Type B pancreatic cell (in vitro differentiated cells): Measurements from ENCODE around the gene TRPC3. TPM values are rescaled to one million over a fixed set of nuclear protein-coding genes. Genes with fewer than 3 reads are reported as not detected.

Experiments used
- DNase-seq: peaks from one replicate; pipeline ENCODE4 v3.0.0; 2021; ENCODE audit warnings: mixed read lengths; ENCODE audit not compliant: unreplicated experiment; ENCODE audit errors: extremely low spot score
- H3K27ac Mint-ChIP-seq: 2 replicates; pipeline ENCODE4 v1.8.0; 2021; ENCODE audit warnings: mild to moderate bottlenecking, mixed read lengths
- H3K27me3 Mint-ChIP-seq: 2 replicates; pipeline ENCODE4 v1.8.0; 2021; ENCODE audit warnings: mixed read lengths
- H3K36me3 Mint-ChIP-seq: 2 replicates; pipeline ENCODE4 v1.8.0; 2021; ENCODE audit warnings: mixed read lengths
- H3K4me1 Mint-ChIP-seq: one replicate; pipeline ENCODE4 v1.8.0; 2021; ENCODE audit warnings: mixed read lengths; ENCODE audit not compliant: unreplicated experiment
- H3K4me3 Mint-ChIP-seq: 2 replicates; pipeline ENCODE4 v1.8.0; 2021; ENCODE audit warnings: mild to moderate bottlenecking, mixed read lengths
- H3K9me3 Mint-ChIP-seq: 2 replicates; pipeline ENCODE4 v1.8.0; 2021; ENCODE audit warnings: mixed read lengths
- CTCF ChIP-seq: fragments of 200-600 bp; sonication (generic); conservative IDR thresholded peaks from 2 replicates; pipeline ENCODE4 v1.5.0; 2021; ENCODE audit warnings: antibody characterized with exemption, mild to moderate bottlenecking
- total RNA-seq: library from RNA; stranded (reverse); gene quantifications from 2 replicates; pipeline ENCODE4 v1.2.1, GENCODE V29; 2021; ENCODE audit warnings: low replicate concordance

TRPC3 gene
- total RNA-seq, 1 donor from 2014 or later = 1.0 TPM

- no peak for DNase-seq
- no peak overlapping the region for H3K4me3 Mint-ChIP-seq
- H3K27ac Mint-ChIP-seq = no peak overlapping the region
- H3K9me3 Mint-ChIP-seq = no peaks in the 10 kb centered on the region
- H3K4me1 Mint-ChIP-seq = peaks cover 2% of the 10 kb centered on the region
- TF ChIP-seq CTCF = no peak
- H3K27me3 Mint-ChIP-seq = no peaks in the 10 kb centered on the region
- peaks cover 21% of the 10 kb centered on the region for H3K36me3 Mint-ChIP-seq
These were observed 88.1 kb downstream of the TRPC3 start for GRCh38 chr4:121863799-121864198.

GRCh38 chr4:121861426-121861825 lies 90.4 kb downstream of the TRPC3 start:
- H3K27me3 Mint-ChIP-seq = no peaks in the 10 kb centered on the region
- no peaks in the 10 kb centered on the region for H3K9me3 Mint-ChIP-seq
- TF ChIP-seq CTCF = no peak
- peaks cover 10% of the 10 kb centered on the region for H3K36me3 Mint-ChIP-seq
- no peak for DNase-seq
- H3K4me3 Mint-ChIP-seq = no peak overlapping the region
- no peaks in the 10 kb centered on the region for H3K4me1 Mint-ChIP-seq
- no peak overlapping the region for H3K27ac Mint-ChIP-seq

- TF ChIP-seq CTCF = no peak
- no peak for DNase-seq
- H3K4me3 Mint-ChIP-seq = no peak overlapping the region
- no peaks in the 10 kb centered on the region for H3K4me1 Mint-ChIP-seq
- no peak overlapping the region for H3K27ac Mint-ChIP-seq
- no peaks in the 10 kb centered on the region for H3K9me3 Mint-ChIP-seq
- no peaks in the 10 kb centered on the region for H3K27me3 Mint-ChIP-seq
- no peaks in the 10 kb centered on the region for H3K36me3 Mint-ChIP-seq
These were observed 91.7 kb downstream of the TRPC3 start for GRCh38 chr4:121860121-121860520.

- TF ChIP-seq CTCF = no peak
- H3K9me3 Mint-ChIP-seq = no peaks in the 10 kb centered on the region
- DNase-seq = no peak
- H3K36me3 Mint-ChIP-seq = peaks cover 3% of the 10 kb centered on the region
- no peak overlapping the region for H3K27ac Mint-ChIP-seq
- no peak overlapping the region for H3K4me3 Mint-ChIP-seq
- H3K4me1 Mint-ChIP-seq = no peaks in the 10 kb centered on the region
- no peaks in the 10 kb centered on the region for H3K27me3 Mint-ChIP-seq
These were observed 100.5 kb downstream of the TRPC3 start for GRCh38 chr4:121851354-121851753.

- no peak overlapping the region for H3K27ac Mint-ChIP-seq
- H3K27me3 Mint-ChIP-seq = no peaks in the 10 kb centered on the region
- no peak for DNase-seq
- H3K4me1 Mint-ChIP-seq = no peaks in the 10 kb centered on the region
- H3K36me3 Mint-ChIP-seq = peaks cover 10% of the 10 kb centered on the region
- no peaks in the 10 kb centered on the region for H3K9me3 Mint-ChIP-seq
- no peak for TF ChIP-seq CTCF
- H3K4me3 Mint-ChIP-seq = no peak overlapping the region
These were observed 105.2 kb downstream of the TRPC3 start for GRCh38 chr4:121846662-121847061.

- no peaks in the 10 kb centered on the region for H3K9me3 Mint-ChIP-seq
- H3K4me3 Mint-ChIP-seq = no peak overlapping the region
- H3K27ac Mint-ChIP-seq = no peak overlapping the region
- TF ChIP-seq CTCF = no peak
- H3K4me1 Mint-ChIP-seq = no peaks in the 10 kb centered on the region
- H3K27me3 Mint-ChIP-seq = no peaks in the 10 kb centered on the region
- H3K36me3 Mint-ChIP-seq = peaks cover 15% of the 10 kb centered on the region
- no peak for DNase-seq
These were observed 109.0 kb downstream of the TRPC3 start for GRCh38 chr4:121842862-121843261.
